H1 (cell line): ENCODE data around the gene SLC6A2. TPM values are rescaled to one million over a fixed set of nuclear protein-coding genes. Genes with fewer than 3 reads are reported as not detected.

Experiments
- CTCF ChIA-PET: fragments of 300-600 bp; sonication (Branson Sonifier 250); formaldehyde crosslinking; loops from one replicate; lab custom pipeline; 2021; ENCODE audit not compliant: partially characterized antibody; lab: Charles Lee
- POLR2A ChIA-PET: fragments of 300-600 bp; sonication (Branson Sonifier 250); formaldehyde crosslinking; loops from one replicate; lab custom pipeline; 2021; ENCODE audit warnings: inconsistent platforms; ENCODE audit not compliant: partially characterized antibody; lab: Charles Lee
- DNase-seq, 2 experiments: peaks; one replicate each; pipeline versions ENCODE4 v3.0.0 to v3.0.0-alpha.2; 2010 to 2022; ENCODE audit warnings: low spot score in 2 of 2, low read depth in 1 of 2, mixed read lengths in 1 of 2
- FAIRE-seq: peaks from 2 replicates; lab custom pipeline; 2011; peaks lifted over from hg19 to GRCh38; lab: Jason Lieb, UNC
- H2AFZ ChIP-seq: 2 replicates; pipeline ENCODE4 v1.8.1; 2012; ENCODE audit warnings: low read length, inconsistent platforms
- H2AK5ac ChIP-seq: 2 replicates; pipeline ENCODE4 v1.6.1; 2013; ENCODE audit warnings: low read depth, low read length
- H2BK120ac ChIP-seq: replicated peaks from 2 replicates; pipeline ENCODE3; 2013; ENCODE audit warnings: low read depth, low read length, inconsistent platforms
- H2BK12ac ChIP-seq: 2 replicates; pipeline ENCODE4 v1.6.1; 2013; ENCODE audit warnings: low read depth, low read length
- H2BK15ac ChIP-seq: 2 replicates; pipeline ENCODE4 v1.6.1; 2013; ENCODE audit warnings: low read length
- H2BK20ac ChIP-seq: 2 replicates; pipeline ENCODE4 v1.6.1; 2013; ENCODE audit warnings: low read length
- H2BK5ac ChIP-seq: 2 replicates; pipeline ENCODE4 v1.6.1; 2013; ENCODE audit warnings: low read depth, low read length
- H3K14ac ChIP-seq: 2 replicates; pipeline ENCODE4 v1.6.1; 2013; ENCODE audit warnings: inconsistent platforms; ENCODE audit not compliant: insufficient read length
- H3K18ac ChIP-seq: 2 replicates; pipeline ENCODE4 v1.6.1; 2013; ENCODE audit warnings: low read length; ENCODE audit errors: extremely low read depth
- H3K23ac ChIP-seq: 2 replicates; pipeline ENCODE4 v1.6.1; 2013; ENCODE audit warnings: inconsistent platforms; ENCODE audit not compliant: insufficient read length
- H3K23me2 ChIP-seq: 2 replicates; pipeline ENCODE4 v1.6.1; 2013; ENCODE audit warnings: low read depth, low read length
- H3K27ac ChIP-seq: 2 replicates; pipeline ENCODE4 v1.6.1; 2011; ENCODE audit warnings: low read depth, low read length, inconsistent platforms
- H3K27me3 ChIP-seq, 4 experiments: replicated peaks in 1 of 4; 1 replicate in 1 of 4; 2 replicates in 3 of 4; pipeline versions ENCODE4 v1.6.1 to v1.8.1; 2011 to 2013; ENCODE audit warnings: low read length in 3 of 4, mild to moderate bottlenecking in 3 of 4, inconsistent platforms in 2 of 4, mixed read lengths in 2 of 4, moderate library complexity in 1 of 4; ENCODE audit not compliant: control insufficient read depth in 3 of 4, insufficient read depth in 3 of 4; ENCODE audit errors: extremely low read depth in 1 of 4
- H3K36me3 ChIP-seq, 4 experiments: 2 replicates each; pipeline versions ENCODE4 v1.6.1 to v1.8.1; 2011 to 2013; ENCODE audit warnings: mild to moderate bottlenecking in 4 of 4, low read length in 3 of 4, moderate library complexity in 2 of 4, control low read depth in 1 of 4, inconsistent platforms in 1 of 4; ENCODE audit not compliant: insufficient read depth in 4 of 4, control insufficient read depth in 2 of 4
- H3K4ac ChIP-seq: replicated peaks from 2 replicates; pipeline ENCODE3; 2013; ENCODE audit warnings: low read length, low read depth, mixed read lengths, inconsistent platforms; ENCODE audit not compliant: insufficient read length
- H3K4me1 ChIP-seq, 4 experiments: replicated peaks in 1 of 4; 1 replicate in 1 of 4; 2 replicates in 3 of 4; pipeline versions ENCODE4 v1.6.1 to v1.8.1; 2011 to 2013; ENCODE audit warnings: low read length in 3 of 4, inconsistent platforms in 2 of 4, mixed read lengths in 1 of 4; ENCODE audit not compliant: insufficient read depth in 4 of 4, control insufficient read depth in 3 of 4
- H3K4me2 ChIP-seq, 2 experiments: 2 replicates each; pipeline versions ENCODE4 v1.6.1 to v1.8.1; 2011 to 2013; ENCODE audit warnings: low read depth in 2 of 2, low read length in 2 of 2, control low read depth in 1 of 2, inconsistent platforms in 1 of 2, mild to moderate bottlenecking in 1 of 2; ENCODE audit not compliant: insufficient read depth in 1 of 2
- H3K4me3 ChIP-seq, 4 experiments: fragments of 200-600, 300-600 bp in 1 of 4; sonication (generic), shearing (Covaris generic), sonication (Bioruptor Twin) in 1 of 4; 2 replicates each; pipeline versions ENCODE4 v1.5.1 to v1.8.1; 2011 to 2016; ENCODE audit warnings: low read length in 4 of 4, low read depth in 3 of 4, control low read depth in 2 of 4, inconsistent platforms in 2 of 4, mild to moderate bottlenecking in 2 of 4, mixed read lengths in 1 of 4, moderate library complexity in 1 of 4; ENCODE audit not compliant: insufficient read depth in 2 of 4; ENCODE audit errors: extremely low read depth in 1 of 4
- H3K56ac ChIP-seq: replicated peaks from 2 replicates; pipeline ENCODE3; 2013; ENCODE audit warnings: low read depth, mild to moderate bottlenecking, mixed read lengths, low read length, inconsistent platforms; ENCODE audit not compliant: insufficient read length
- H3K79me1 ChIP-seq: 2 replicates; pipeline ENCODE4 v1.6.1; 2013; ENCODE audit warnings: low read depth, low read length, control low read depth
- H3K79me2 ChIP-seq, 2 experiments: 2 replicates each; pipeline versions ENCODE4 v1.6.1 to v1.8.1; 2012 to 2013; ENCODE audit warnings: low read length in 2 of 2, mild to moderate bottlenecking in 2 of 2, inconsistent platforms in 1 of 2; ENCODE audit not compliant: insufficient read depth in 2 of 2, control insufficient read depth in 1 of 2
- H3K9ac ChIP-seq, 4 experiments: replicated peaks in 1 of 4; 1 replicate in 1 of 4; 2 replicates in 3 of 4; pipeline versions ENCODE4 v1.6.1 to v1.8.1; 2011 to 2013; ENCODE audit warnings: low read depth in 3 of 4, low read length in 3 of 4, control low read depth in 2 of 4, mild to moderate bottlenecking in 2 of 4, moderate library complexity in 2 of 4, inconsistent platforms in 1 of 4; ENCODE audit errors: extremely low read depth in 1 of 4
- H3K9me3 ChIP-seq, 2 experiments: 2 replicates each; pipeline versions ENCODE4 v1.6.1 to v1.8.1; 2012 to 2013; ENCODE audit warnings: mild to moderate bottlenecking in 2 of 2, moderate library complexity in 2 of 2, control low read depth in 1 of 2, inconsistent platforms in 1 of 2, low read depth in 1 of 2, low read length in 1 of 2, mixed read lengths in 1 of 2; ENCODE audit not compliant: insufficient read depth in 2 of 2
- H4K20me1 ChIP-seq, 2 experiments: replicated peaks in 1 of 2; 2 replicates each; pipeline versions ENCODE3 to v1.8.1; 2011 to 2013; ENCODE audit warnings: inconsistent platforms in 2 of 2, low read length in 2 of 2, mild to moderate bottlenecking in 1 of 2; ENCODE audit not compliant: insufficient read depth in 2 of 2, control insufficient read depth in 1 of 2
- H4K5ac ChIP-seq: 2 replicates; pipeline ENCODE4 v1.6.1; 2013; ENCODE audit warnings: low read length, low read depth, mixed read lengths, inconsistent platforms; ENCODE audit not compliant: insufficient read length
- H4K8ac ChIP-seq: 2 replicates; pipeline ENCODE4 v1.8.0; 2013; ENCODE audit warnings: mild to moderate bottlenecking, moderate library complexity, low read length, inconsistent platforms; ENCODE audit not compliant: insufficient read depth; ENCODE audit errors: extremely low read depth
- H4K91ac ChIP-seq: replicated peaks from 2 replicates; pipeline ENCODE3; 2013; ENCODE audit warnings: low read length, mixed read lengths, inconsistent platforms; ENCODE audit not compliant: insufficient read length
- KDM1A ChIP-seq: fragments of 200-600, 300-600 bp; sonication (generic); IDR thresholded peaks from 2 replicates; pipeline ENCODE4 v1.7.1; 2016; ENCODE audit warnings: mild to moderate bottlenecking, low read length, borderline replicate concordance
- WGBS, 2 experiments: shearing (Covaris generic) in 1 of 2; methylation state at CpG; one replicate each; pipeline versions ENCODE4 v1.1.6 to v1.1.7; 2013 to 2015; ENCODE audit warnings: low lambda C conversion rate in 2 of 2, mixed read lengths in 2 of 2, inconsistent platforms in 1 of 2, low coverage in 1 of 2, missing lambda C conversion rate in 1 of 2; ENCODE audit not compliant: insufficient replicate concordance in 2 of 2, insufficient coverage in 1 of 2, insufficient read length in 1 of 2; ENCODE audit errors: extremely low coverage in 1 of 2, missing lambda C conversion rate in 1 of 2; 5-methylcytosine and 5-hydroxymethylcytosine counted together
- polyA plus RNA-seq, 7 experiments: library from polyadenylated mRNA; depleted of rRNA in 3 of 7; stranded (reverse) in 5 of 7; unstranded in 2 of 7; fragments of >200 nt in 5 of 7; fragments of 200-250 nt in 2 of 7; gene quantifications; 1 replicate in 5 of 7; 2 replicates in 1 of 7; 4 replicates in 1 of 7; pipeline versions ENCODE4 v1.2.1 to v1.2.3, GENCODE V29; 2011 to 2013; ENCODE audit warnings: missing spikeins in 2 of 7, mixed read lengths in 2 of 7
- total RNA-seq: library from RNA; stranded (reverse); fragmentation: NEBNext Ultra II Directional; extraction: Animal tissue kit (Norgen Biotek cat#: 25700); gene quantifications from 2 replicates; pipeline ENCODE4 v1.2.1, GENCODE V29; 2021

The SLC6A2 gene
- total and polyA plus RNA-seq, 2 of the 8 experiments (the other 6 are each of a cell fraction or from before 2014, with no cell fraction given): 0.35 TPM; not detected in 1

GRCh38 chr16:55640701-55641327 is 15.0 kb upstream of the SLC6A2 start:
- 85% methylated on average over 9 of the region's 9 CpGs; no CpG with 5 or more reads in 1 of the 2 experiments for WGBS, 2 experiments
- Histone ChIP-seq H3K9ac (no peak overlapping the region), H3K56ac (no peak overlapping the region), H2BK20ac (no peak overlapping the region), H3K23me2 (peaks cover 3% of the 10 kb centered on the region; the same call in 1 of the 2 replicates), H3K9me3 (0 out of 4 replicates have a peak, but pooled peaks cover 0 to 3% of the 10 kb centered on the region in 2 experiments), H3K4me1 (peaks cover 0 to 3% (median 0%) of the 10 kb centered on the region in 4 experiments; a peak in 1 of 7 replicates), H3K4me3 (no peak overlapping the region), H2AFZ (no peak overlapping the region), H3K23ac (no peak overlapping the region), H3K27ac (no peak overlapping the region), H2AK5ac (no peak overlapping the region), H3K14ac (no peak overlapping the region), H2BK12ac (no peak overlapping the region), H4K5ac (no peak overlapping the region), H4K20me1 (no peaks in the 10 kb centered on the region), H4K8ac (no peak overlapping the region), H3K79me2 (no peaks in the 10 kb centered on the region), H3K36me3 (no peaks in the 10 kb centered on the region), H2BK5ac (no peak overlapping the region), H3K4ac (no peak overlapping the region), H3K18ac (no peak overlapping the region), H3K4me2 (no peak overlapping the region), H4K91ac (no peak overlapping the region), H2BK120ac (no peak overlapping the region), H2BK15ac (no peak overlapping the region), H3K79me1 (no peaks in the 10 kb centered on the region), H3K27me3 (peaks cover 0 to 2% (median 0%) of the 10 kb centered on the region in 4 experiments; a peak in 2 of 7 replicates)
- FAIRE-seq (no peak), DNase-seq (no peak)
- CTCF ChIA-PET: interaction anchor here (1.2 to 1.3 kb wide), 2 partner anchors 18 to 176 kb away, joined by 3 to 4 read pairs; no protein-coding TSS in a partner anchor
- POLR2A ChIA-PET: no interaction called here
- TF ChIP-seq KDM1A: no peak
